ENCODE measurements around the gene NDUFS4.
"Not testable (repeated sequence)": the region's sequence is repeated elsewhere in the genome, so short reads cannot be mapped to it uniquely, and the experiment has no call there.

Gene NDUFS4

GRCh38 chr5:53575831-53576230 is 15.4 kb downstream of the NDUFS4 start:
- no peak for DNase-seq

GRCh38 chr5:53576674-53577073 is 16.2 kb downstream of the NDUFS4 start:
- DNase-seq: no peak

GRCh38 chr5:53578854-53579253 is 18.4 kb downstream of the NDUFS4 start:
- DNase-seq: no peak

GRCh38 chr5:53580547-53580946 is 20.1 kb downstream of the NDUFS4 start:
- no peak for DNase-seq

- no peak for DNase-seq
Observed at GRCh38 chr5:53582225-53582624, 21.8 kb downstream of the NDUFS4 start.

- no peak for DNase-seq
Observed at GRCh38 chr5:53590759-53591158, 30.3 kb downstream of the NDUFS4 start.

GRCh38 chr5:53594419-53594818 is 34.0 kb downstream of the NDUFS4 start:
- no peak for DNase-seq

DNA sequence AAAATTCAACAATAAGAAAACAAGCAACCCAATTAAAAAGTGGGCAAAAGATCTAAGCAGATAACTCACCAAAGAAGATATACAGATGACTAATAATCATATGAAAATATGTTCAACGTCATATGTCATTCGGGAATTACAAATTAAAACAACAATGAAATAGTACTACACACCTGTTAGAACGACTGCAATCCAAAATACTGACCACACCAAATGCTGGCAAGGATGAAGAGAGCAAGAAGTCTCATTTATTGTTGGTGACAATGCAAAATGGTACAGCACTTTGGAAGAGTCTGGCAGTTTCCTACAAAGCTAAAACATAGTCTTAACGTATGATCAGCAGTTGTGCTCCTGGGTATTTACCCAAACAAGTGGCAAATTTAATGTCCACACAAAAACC is 37.5 kb downstream of the NDUFS4 start:
- no peak for DNase-seq

GRCh38 chr5:53601570-53601969 is 41.1 kb downstream of the NDUFS4 start:
- DNase-seq: no peak

DNA sequence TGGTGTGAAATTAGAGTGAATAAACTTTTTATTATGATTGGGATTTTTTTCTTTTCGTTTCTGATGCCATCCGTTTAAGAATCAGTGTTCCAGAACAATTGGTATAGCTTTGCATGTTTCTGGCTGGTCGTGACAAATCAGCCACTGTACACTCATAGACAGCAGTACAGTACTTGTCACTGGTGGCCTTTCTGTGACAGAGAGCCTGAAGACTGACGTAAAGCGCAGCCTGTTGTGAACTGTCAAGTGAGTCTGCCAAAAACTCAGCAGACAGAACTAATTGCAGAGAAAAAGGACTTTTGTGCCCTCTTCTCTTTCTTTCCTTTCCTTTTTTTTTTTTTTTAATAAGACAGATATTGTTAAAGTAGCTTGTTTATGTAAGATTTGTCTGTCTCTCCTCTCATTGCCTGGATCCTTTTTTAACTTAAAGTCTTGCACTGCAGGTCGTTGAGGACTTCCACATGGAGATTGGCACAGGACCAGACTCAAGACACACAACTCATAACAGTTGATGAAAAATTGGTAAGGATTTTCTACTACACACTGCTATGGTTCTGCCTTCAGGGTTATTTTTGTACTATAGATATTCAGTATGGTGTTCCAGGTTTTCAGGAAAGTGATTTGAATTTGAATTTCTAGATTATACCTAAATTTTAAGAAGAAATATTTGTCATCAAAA is 42.7 kb downstream of the NDUFS4 start:
- no peak for DNase-seq

- DNase-seq: no peak
Observed at GRCh38 chr5:53604309-53604708, 43.9 kb downstream of the NDUFS4 start.

DNA sequence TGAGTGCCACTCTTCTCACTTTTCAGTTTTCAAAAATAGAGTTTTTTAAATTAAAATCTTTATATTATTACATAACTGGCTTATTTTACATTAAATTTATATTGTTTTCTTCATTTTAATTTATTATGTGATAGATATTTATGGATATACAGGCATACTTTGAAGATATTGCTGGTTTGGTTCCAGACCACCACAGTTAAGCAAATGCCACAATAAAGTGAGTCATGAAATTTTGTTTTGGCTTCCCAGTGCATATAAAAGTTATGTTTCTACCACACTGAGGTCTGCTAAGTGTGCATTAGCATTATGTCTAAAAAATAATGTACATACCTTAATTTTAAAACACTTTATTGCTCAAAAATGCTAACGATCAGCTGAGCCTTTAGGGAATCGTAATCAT is 47.4 kb downstream of the NDUFS4 start:
- DNase-seq: no peak

- DNase-seq: not testable (repeated sequence)
Observed at GRCh38 chr5:53608897-53609296, 48.5 kb downstream of the NDUFS4 start.

DNA sequence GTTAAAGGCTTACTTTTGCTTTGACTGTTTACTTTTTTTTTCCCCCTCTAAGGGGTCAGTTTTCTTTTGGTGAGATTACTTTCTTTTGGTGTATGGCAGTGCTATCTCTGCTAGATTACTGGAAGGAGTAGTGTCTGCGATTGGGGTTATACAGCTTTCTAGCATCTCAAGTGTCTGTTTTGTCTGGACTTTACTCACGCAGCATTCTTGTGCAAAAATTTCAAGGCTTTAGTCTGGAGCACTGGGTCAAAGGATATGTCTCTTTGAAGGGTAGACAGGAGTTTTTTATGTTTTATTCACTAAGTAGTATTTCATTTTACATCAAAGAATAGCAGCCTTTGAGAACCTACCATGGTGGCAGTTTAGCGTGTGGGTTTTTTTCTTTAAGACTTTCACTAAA is 52.6 kb downstream of the NDUFS4 start:
- no peak for DNase-seq

DNA sequence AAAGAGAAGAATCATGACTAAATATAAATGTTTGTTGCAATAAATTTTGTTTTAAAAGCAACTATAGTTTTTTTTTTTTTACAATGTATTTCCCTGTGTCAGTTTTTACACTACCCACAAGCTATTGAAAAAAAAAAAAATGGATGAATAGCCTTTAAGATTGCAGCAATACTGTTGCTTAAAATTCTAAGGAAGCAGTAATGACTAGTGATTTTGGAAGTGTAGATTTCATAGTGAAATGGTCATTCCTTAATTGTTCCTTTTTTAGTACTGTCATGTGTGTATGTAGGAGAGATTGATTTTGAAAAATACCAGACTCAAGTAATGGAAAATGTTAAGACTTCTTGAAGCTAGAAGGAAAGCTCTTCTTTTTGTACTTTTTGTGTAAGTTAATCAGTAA is 53.1 kb downstream of the NDUFS4 start:
- no peak for DNase-seq

DNA sequence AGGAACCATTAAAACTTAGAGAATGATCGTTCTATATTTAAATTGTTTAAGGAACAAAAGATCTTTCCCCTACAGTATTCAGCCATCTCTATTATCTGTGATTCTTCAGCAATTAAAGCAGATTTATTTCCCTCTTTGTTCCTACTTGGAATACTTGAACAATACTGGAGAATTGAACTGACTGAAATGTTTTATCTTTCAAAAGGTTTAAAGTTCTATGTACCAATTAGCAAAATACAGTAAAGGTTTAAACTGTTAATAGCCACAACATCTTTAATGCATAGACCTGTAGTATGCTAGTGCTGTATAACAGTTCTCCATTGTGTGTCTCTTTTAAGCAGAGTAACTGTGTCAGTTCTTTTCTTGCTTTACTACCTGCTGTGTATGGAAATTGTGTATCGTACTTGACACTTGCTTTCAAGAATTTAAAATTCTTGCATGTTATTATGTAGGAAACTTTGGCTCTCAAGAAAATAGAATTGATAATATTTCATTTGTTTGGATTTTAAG is 54.0 kb downstream of the NDUFS4 start:
- no peak for DNase-seq

- DNase-seq: no peak
Observed at GRCh38 chr5:53616939-53617549, 56.6 kb downstream of the NDUFS4 start.

- DNase-seq: peak; percentile 14
Observed at GRCh38 chr5:53631251-53631650, 70.8 kb downstream of the NDUFS4 start.

DNA sequence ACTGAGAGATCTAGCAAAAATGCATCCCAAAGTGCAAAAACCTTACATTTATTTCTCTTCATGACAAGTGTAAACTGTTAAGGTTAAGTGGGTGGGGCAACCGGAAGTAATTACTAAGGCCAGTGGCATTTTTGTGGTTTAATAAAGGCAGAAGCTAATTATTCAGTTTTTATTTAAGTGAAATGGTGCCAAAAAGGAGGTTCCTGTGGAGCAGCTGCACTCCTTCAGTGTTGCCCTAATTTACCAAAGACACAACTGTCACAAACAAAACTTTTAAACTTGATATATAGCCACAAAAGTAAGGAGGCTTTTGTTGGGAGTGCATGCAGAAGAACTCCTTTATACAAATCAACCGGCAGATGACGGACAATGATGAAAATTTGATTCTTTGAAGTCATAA is 81.6 kb downstream of the NDUFS4 start:
- DNase-seq: peak; percentile 22

DNA sequence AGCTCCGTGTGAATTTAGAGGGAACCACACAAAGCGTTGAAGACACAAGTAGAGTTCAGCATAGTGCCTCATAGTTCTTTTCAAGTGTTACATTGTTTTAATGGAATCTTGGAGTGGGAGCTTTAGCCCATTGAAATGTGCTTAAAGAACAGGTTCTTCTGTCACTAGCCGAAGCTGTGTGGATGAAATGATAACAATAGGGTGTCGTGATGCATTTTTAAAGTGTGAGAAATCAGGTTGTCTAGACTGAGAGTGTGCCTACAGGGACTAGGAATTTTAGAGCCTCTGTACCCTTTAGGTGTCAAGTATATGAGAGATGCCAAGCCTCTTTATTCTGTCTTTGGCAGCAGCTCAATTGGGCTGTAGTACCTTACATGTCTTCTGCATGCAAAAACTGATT is 83.0 kb downstream of the NDUFS4 start:
- DNase-seq: no peak

DNA sequence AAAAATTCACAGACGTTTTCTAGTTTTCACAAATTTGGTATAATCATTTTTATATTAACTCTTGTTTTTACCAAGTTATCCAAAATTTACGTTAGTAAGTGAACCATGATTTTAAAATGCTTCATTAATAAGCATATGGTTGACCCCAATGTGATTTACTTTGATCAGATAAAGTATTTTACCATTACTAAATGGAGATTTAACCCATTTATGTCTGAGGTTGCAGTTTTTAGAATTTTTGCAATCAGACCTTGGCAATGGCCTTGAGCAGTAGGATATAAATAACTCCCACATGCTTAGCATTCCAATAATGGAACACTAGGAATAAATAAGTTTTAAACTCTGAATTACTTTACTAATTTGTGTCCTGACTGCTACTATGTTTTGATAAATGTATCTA is 84.6 kb downstream of the NDUFS4 start:
- no peak for DNase-seq

GRCh38 chr5:53649352-53649751 is 88.9 kb downstream of the NDUFS4 start:
- DNase-seq: no peak

GRCh38 chr5:53660573-53660972 is 100.1 kb downstream of the NDUFS4 start:
- not testable (repeated sequence) for DNase-seq

DNA sequence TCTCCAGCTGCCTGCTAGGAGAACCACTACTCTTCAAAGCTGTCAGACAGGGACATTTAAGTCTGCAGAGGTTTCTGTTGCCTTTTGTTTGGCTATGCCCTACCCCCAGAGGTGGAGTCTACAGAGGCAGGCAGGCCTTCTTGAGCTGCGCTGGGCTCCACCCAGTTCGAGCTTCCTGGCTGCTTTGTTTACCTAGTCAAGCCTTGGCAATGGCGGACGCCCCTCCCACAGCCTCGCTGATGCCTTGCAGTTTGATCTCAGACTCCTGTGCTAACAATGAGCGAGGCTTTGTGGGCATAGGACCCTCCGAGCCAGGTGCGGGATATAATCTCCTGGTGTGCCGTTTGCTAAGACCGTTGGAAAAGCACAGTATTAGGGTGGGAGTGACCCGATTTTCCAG is 104.9 kb downstream of the NDUFS4 start:
- peak; percentile 72 for DNase-seq

- no peak for DNase-seq
Observed at GRCh38 chr5:53667621-53668020, 107.2 kb downstream of the NDUFS4 start.

Data from NCI-H69 (cell line).